ENCODE results near the gene MUC5AC.

The MUC5AC gene

DNA sequence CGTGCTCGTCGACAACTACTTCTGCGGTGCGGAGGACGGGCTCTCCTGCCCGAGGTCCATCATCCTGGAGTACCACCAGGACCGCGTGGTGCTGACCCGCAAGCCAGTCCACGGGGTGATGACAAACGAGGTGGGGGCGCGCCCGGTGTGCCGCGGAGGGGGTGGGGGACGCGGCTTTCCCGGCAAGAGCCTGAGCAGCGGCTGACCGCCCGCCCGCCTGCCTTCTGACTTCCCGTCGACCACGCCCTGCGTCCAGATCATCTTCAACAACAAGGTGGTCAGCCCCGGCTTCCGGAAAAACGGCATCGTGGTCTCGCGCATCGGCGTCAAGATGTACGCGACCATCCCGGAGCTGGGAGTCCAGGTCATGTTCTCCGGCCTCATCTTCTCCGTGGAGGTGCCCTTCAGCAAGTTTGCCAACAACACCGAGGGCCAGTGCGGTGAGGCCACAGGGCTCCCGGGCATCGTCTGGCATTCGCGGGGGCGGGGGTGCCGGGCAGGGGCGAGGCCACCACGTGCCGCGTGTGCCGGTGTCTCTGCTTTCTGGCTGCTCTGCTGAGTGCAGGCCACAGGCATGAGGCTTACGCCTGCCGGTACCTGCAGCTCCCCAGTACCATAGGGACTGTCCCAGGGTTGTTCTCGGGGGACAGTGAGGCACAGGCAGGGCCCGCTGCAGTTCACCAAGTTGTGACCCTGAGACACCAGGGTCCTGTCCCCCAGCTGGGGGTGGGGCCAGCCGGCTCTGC lies 36.7 kb downstream of the MUC5AC start:
- no peak overlapping the region for H3K4me3 ChIP-seq (ENCODE audit: low read depth, low read length)
- TF ChIP-seq, protein P1, sequence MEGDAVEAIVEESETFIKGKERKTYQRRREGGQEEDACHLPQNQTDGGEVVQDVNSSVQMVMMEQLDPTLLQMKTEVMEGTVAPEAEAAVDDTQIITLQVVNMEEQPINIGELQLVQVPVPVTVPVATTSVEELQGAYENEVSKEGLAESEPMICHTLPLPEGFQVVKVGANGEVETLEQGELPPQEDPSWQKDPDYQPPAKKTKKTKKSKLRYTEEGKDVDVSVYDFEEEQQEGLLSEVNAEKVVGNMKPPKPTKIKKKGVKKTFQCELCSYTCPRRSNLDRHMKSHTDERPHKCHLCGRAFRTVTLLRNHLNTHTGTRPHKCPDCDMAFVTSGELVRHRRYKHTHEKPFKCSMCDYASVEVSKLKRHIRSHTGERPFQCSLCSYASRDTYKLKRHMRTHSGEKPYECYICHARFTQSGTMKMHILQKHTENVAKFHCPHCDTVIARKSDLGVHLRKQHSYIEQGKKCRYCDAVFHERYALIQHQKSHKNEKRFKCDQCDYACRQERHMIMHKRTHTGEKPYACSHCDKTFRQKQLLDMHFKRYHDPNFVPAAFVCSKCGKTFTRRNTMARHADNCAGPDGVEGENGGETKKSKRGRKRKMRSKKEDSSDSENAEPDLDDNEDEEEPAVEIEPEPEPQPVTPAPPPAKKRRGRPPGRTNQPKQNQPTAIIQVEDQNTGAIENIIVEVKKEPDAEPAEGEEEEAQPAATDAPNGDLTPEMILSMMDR (IDR thresholded peaks at IDR 0.05; ENCODE audit: insufficient read depth, low read length, missing control alignments): no peak
- ChIA-PET POLR2A (no interaction called here), CTCF (no interaction called here)
- no peak for DNase-seq (ENCODE audit: low read depth, low spot score)

DNA sequence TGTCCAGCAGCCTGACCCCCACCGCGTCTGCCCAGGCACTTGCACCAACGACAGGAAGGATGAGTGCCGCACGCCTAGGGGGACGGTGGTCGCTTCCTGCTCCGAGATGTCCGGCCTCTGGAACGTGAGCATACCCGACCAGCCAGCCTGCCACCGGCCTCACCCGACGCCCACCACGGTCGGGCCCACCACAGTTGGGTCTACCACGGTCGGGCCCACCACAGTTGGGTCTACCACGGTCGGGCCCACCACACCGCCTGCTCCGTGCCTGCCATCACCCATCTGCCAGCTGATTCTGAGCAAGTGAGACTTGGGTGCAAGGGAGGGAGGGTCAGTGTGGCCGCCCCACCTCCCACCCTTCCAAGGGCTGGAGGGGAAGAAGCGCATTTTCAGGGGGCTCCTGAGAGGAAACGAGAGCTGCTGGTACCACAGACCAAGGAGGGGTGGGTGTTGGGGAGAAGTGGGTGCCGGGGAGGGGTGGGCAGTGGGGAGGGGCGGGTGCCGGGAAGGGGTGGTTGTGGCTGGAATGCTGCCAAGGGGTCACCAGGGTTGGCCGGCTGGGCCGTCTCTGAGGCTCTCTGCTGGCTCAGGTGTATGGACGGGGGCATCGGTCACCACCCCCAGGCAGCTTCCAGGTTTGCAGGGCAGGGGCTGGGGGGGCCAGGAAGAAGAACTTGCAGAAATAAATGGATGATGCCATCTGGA lies 37.4 kb downstream of the MUC5AC start:
- no peak overlapping the region for H3K4me3 ChIP-seq (ENCODE audit: low read depth, low read length)
- ChIA-PET CTCF (no interaction called here), POLR2A (no interaction called here)
- TF ChIP-seq, protein P1 (IDR thresholded peaks at IDR 0.05; ENCODE audit: insufficient read depth, low read length, missing control alignments): no peak
- no peak for DNase-seq (ENCODE audit: low read depth, low spot score)

DNA sequence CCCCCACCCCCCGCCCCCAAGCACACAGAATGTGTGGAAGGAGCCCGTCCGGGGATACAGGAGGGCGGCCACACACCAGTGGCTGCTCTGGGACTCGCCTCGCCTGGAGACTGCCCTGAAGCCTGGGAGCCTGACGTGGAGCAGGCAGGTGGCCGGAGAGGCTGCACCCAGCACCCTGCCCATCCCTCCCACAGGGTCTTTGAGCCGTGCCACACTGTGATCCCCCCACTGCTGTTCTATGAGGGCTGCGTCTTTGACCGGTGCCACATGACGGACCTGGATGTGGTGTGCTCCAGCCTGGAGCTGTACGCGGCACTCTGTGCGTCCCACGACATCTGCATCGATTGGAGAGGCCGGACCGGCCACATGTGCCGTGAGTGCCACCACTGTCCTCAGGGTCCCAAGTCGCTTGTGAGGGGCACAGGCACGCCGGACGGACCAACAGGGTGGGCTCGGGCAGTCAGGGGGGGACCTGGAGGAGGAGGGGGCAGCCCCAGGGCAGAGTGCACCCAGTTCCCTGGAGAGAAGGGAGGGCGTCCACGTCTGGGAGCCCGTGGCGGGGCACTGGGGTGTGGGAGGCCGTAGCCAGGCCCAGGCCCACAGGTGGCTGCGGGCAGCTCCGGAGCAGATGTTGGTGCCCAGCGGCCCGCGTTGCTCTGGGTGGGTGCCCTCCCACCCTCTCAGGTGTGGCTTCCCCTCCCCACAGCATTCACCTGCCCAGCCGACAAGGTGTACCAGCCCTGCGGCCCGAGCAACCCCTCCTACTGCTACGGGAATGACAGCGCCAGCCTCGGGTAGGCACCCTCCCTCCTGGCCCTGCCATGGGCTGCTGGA lies 38.1 kb downstream of the MUC5AC start:
- ChIA-PET POLR2A (no interaction called here), CTCF (no interaction called here)
- no peak overlapping the region for H3K4me3 ChIP-seq (ENCODE audit: low read depth, low read length)
- TF ChIP-seq, protein P1 (IDR thresholded peaks at IDR 0.05; ENCODE audit: insufficient read depth, low read length, missing control alignments): no peak
- no peak for DNase-seq (ENCODE audit: low read depth, low spot score)

DNA sequence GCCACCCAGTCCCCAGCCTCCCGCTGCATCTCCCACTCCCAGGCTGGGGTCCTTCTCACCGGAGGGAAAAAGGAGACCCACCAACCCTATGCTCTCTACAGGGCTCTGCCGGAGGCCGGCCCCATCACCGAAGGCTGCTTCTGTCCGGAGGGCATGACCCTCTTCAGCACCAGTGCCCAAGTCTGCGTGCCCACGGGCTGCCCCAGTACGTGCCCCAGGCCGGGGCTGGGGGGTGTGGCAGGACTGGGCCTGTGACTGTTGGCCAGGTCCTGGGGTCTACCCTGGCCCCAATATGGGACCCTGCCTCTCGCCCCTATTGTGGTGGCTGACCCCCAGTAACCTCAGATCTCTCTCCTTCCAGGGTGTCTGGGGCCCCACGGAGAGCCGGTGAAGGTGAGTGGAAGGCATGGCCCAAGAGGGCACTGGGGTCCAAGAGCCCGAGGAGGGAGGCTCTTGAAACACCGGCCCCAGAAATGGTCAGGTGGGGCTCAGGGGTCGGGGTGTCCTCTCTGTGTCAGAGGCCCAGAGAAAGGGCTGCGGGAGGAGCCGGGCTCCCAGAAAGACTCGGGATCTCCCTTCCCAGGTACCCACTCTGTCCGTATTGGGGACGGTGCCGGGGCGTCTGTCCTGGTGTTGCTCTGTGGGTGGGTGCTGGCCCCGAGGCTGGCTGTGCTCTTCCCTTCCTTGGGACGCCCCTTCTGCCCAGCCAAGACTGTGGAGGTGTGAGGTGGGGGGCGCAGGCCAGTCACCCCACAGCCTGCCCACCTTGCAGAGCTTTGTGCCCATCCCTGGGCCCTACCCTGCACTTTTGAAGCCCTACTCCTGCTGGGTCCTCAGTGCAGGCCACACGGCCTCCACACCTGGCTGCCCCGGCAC lies 39.0 kb downstream of the MUC5AC start:
- no peak for DNase-seq (ENCODE audit: low read depth, low spot score)
- H3K4me3 ChIP-seq (ENCODE audit: low read depth, low read length): no peak overlapping the region
- TF ChIP-seq, protein P1 (IDR thresholded peaks at IDR 0.05; ENCODE audit: insufficient read depth, low read length, missing control alignments): no peak
- POLR2A ChIA-PET: no interaction called here
- CTCF ChIA-PET: no interaction called here

DNA sequence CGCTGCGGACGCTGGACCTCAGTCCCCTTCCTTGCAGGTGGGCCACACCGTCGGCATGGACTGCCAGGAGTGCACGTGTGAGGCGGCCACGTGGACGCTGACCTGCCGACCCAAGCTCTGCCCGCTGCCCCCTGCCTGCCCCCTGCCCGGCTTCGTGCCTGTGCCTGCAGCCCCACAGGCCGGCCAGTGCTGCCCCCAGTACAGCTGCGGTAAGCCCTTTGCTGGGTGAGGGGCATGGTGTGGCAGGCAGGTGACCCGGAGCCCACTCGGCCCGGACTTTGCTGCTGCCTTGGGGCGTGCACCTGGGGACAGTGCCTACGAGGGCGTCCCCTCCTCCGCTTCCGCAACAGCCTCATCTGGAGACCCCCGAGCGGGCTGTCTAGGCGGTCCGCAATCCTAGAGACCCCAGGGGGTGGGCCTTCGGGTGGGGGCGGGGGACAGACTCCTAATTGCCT lies 39.7 kb downstream of the MUC5AC start:
- DNase-seq (ENCODE audit: low read depth, low spot score): no peak
- TF ChIP-seq, protein P1 (IDR thresholded peaks at IDR 0.05; ENCODE audit: insufficient read depth, low read length, missing control alignments): no peak
- H3K4me3 ChIP-seq (ENCODE audit: low read depth, low read length): no peak overlapping the region
- ChIA-PET POLR2A (no interaction called here), CTCF (no interaction called here)

Measured in AG04449 (cell line).